Tibial nerve (tissue), 4 donors: ENCODE data around the gene NBAS. TPM values are rescaled to one million over a fixed set of nuclear protein-coding genes. Genes with fewer than 3 reads are reported as not detected.

Experiments used
- DNase-seq, 2 donors: peaks; one replicate each; pipeline ENCODE4 v3.0.0-alpha.2; 2019; ENCODE audit warnings: low spot score in 2 of 2
- H3K27ac ChIP-seq, 4 donors: fragments of 200-600 bp; sonication (generic) in 3 of 4; one replicate each; pipeline ENCODE4 v1.5.1; 2017 to 2019; ENCODE audit warnings: mild to moderate bottlenecking in 1 of 4
- H3K27me3 ChIP-seq, 2 donors: fragments of 200-600 bp; sonication (generic) in 1 of 2; one replicate each; pipeline versions ENCODE4 v1.5.1 to v1.6.0; 2017 to 2019
- H3K36me3 ChIP-seq, 3 donors: fragments of 200-600 bp; sonication (generic); one replicate each; pipeline ENCODE4 v1.5.1; 2018 to 2019
- H3K4me1 ChIP-seq, 4 donors: fragments of 200-600 bp; sonication (generic) in 3 of 4; one replicate each; pipeline ENCODE4 v1.5.1; 2017 to 2019
- H3K4me3 ChIP-seq, 4 donors: fragments of 200-600 bp; sonication (generic) in 3 of 4; one replicate each; pipeline ENCODE4 v1.5.1; 2017 to 2019; ENCODE audit warnings: mild to moderate bottlenecking in 1 of 4, moderate library complexity in 1 of 4
- H3K9me3 ChIP-seq, 4 donors: fragments of 200-600 bp; sonication (generic) in 3 of 4; one replicate each; pipeline ENCODE4 v1.5.1; 2017 to 2019
- CTCF ChIP-seq, 5 experiments: fragments of 200-600 bp in 3 of 5; fragments of 450-650 bp in 2 of 5; sonication (generic) in 3 of 5; IDR thresholded peaks; one replicate each; pipeline ENCODE4 v1.5.1; 2016 to 2019; ENCODE audit warnings: antibody characterized with exemption in 5 of 5, mild to moderate bottlenecking in 3 of 5, moderate library complexity in 2 of 5
- EP300 ChIP-seq, 2 donors: sonication (generic); formaldehyde crosslinking; IDR thresholded peaks; one replicate each; pipeline ENCODE4 v1.6.1; 2017; ENCODE audit warnings: antibody characterized with exemption in 2 of 2, mild to moderate bottlenecking in 1 of 2
- POLR2A ChIP-seq, 2 donors: fragments of 450-650 bp; IDR thresholded peaks; one replicate each; pipeline ENCODE4 v1.6.1; 2017; ENCODE audit warnings: antibody characterized with exemption in 2 of 2, mild to moderate bottlenecking in 2 of 2, moderate library complexity in 2 of 2
- WGBS, 2 donors: methylation state at CpG; one replicate each; pipeline ENCODE4 v1.1.5; 2018; 5-methylcytosine and 5-hydroxymethylcytosine counted together
- total RNA-seq, 4 donors: library from RNA; depleted of rRNA; stranded (reverse); fragments of >200 nt; gene quantifications; one replicate each; pipeline ENCODE4 v1.1.0, GENCODE V29; 2016

NBAS gene
- total RNA-seq, 4 donors from 2014 or later = 49.0 to 59.1 (median 55.1) TPM

- 0 to 1% methylated on average over 30 to 32 of the region's 32 CpGs for WGBS, 2 donors
- no peaks in the 10 kb centered on the region for H3K27me3 ChIP-seq
- DNase-seq = no peak
- peaks cover 0 to 35% (median 9%) of the 10 kb centered on the region in 4 donors for H3K4me1 ChIP-seq
- TF ChIP-seq POLR2A (IDR thresholded peaks at IDR 0.05) (no peak), CTCF (IDR thresholded peaks at IDR 0.05) (no peak), EP300 (IDR thresholded peaks at IDR 0.05) (no peak)
- H3K9me3 ChIP-seq = no peaks in the 10 kb centered on the region
- peak overlapping the region; percentile 58 to 89 (median 84) for H3K27ac ChIP-seq
- H3K4me3 ChIP-seq = peak overlapping the region; percentile 64 to 94 (median 75)
- H3K36me3 ChIP-seq = peaks cover 0 to 8% (median 0%) of the 10 kb centered on the region in 3 donors
These were observed 770 bp downstream of the NBAS start for GRCh38 chr2:15560140-15560987.

GRCh38 chr2:15559379-15560139 lies 1.6 kb downstream of the NBAS start:
- WGBS, 2 donors = 62 to 66% methylated on average over 6 of the region's 6 CpGs
- TF ChIP-seq POLR2A (IDR thresholded peaks at IDR 0.05) = no peak
- TF ChIP-seq CTCF (IDR thresholded peaks at IDR 0.05) = no peak
- TF ChIP-seq EP300 (IDR thresholded peaks at IDR 0.05) = no peak
- Histone ChIP-seq H3K9me3 (no peaks in the 10 kb centered on the region), H3K4me1 (peaks cover 0 to 35% (median 9%) of the 10 kb centered on the region in 4 donors), H3K27me3 (no peaks in the 10 kb centered on the region), H3K36me3 (peaks cover 0 to 15% (median 0%) of the 10 kb centered on the region in 3 donors), H3K27ac (no peak overlapping the region), H3K4me3 (peak overlapping the region; percentile 64 to 94 (median 75))
- DNase-seq = no peak

- no peak for DNase-seq
- no peak overlapping the region for H3K4me3 ChIP-seq
- H3K27me3 ChIP-seq = no peaks in the 10 kb centered on the region
- TF ChIP-seq EP300 (IDR thresholded peaks at IDR 0.05) (no peak), CTCF (IDR thresholded peaks at IDR 0.05) (no peak), POLR2A (IDR thresholded peaks at IDR 0.05) (no peak)
- H3K27ac ChIP-seq = no peak overlapping the region
- 66 to 76% methylated on average over 5 of the region's 5 CpGs for WGBS, 2 donors
- H3K9me3 ChIP-seq = no peaks in the 10 kb centered on the region
- peaks cover 0 to 35% (median 9%) of the 10 kb centered on the region in 4 donors for H3K4me1 ChIP-seq
- H3K36me3 ChIP-seq = peaks cover 0 to 30% (median 0%) of the 10 kb centered on the region in 3 donors
These were observed 3.2 kb downstream of the NBAS start for GRCh38 chr2:15557887-15558311.

GRCh38 chr2:15556311-15556930 lies 4.7 kb downstream of the NBAS start:
- peaks cover 0 to 26% (median 9%) of the 10 kb centered on the region in 4 donors for H3K4me1 ChIP-seq
- no peak overlapping the region for H3K27ac ChIP-seq
- WGBS, 2 donors = 91 to 93% methylated on average over 4 of the region's 4 CpGs
- no peaks in the 10 kb centered on the region for H3K27me3 ChIP-seq
- no peak overlapping the region for H3K4me3 ChIP-seq
- DNase-seq = no peak
- H3K9me3 ChIP-seq = no peaks in the 10 kb centered on the region
- H3K36me3 ChIP-seq = peaks cover 0 to 38% (median 0%) of the 10 kb centered on the region in 3 donors
- TF ChIP-seq CTCF (IDR thresholded peaks at IDR 0.05) (no peak), EP300 (IDR thresholded peaks at IDR 0.05) (no peak), POLR2A (IDR thresholded peaks at IDR 0.05) (no peak)
